HEK293T (cell line): ENCODE data around the gene TNRC18.

ENCODE experiments used
- ARNT ChIP-seq: fragments of 450-650 bp; IDR thresholded peaks from 2 replicates; pipeline ENCODE4 v1.6.1; 2017; ENCODE audit warnings: mild to moderate bottlenecking
- BHLHE40 ChIP-seq: fragments of 450-650 bp; IDR thresholded peaks from 2 replicates; pipeline ENCODE4 v1.6.1; 2016; ENCODE audit warnings: mild to moderate bottlenecking, moderate library complexity, borderline replicate concordance
- ELF4 ChIP-seq: fragments of 450-650 bp; IDR thresholded peaks from 2 replicates; pipeline ENCODE4 v1.6.1; 2017; ENCODE audit warnings: antibody characterized with exemption
- FOXA1 ChIP-seq: fragments of 450-650 bp; IDR thresholded peaks from 2 replicates; pipeline ENCODE4 v1.6.1; 2016; ENCODE audit warnings: mild to moderate bottlenecking
- SUZ12 ChIP-seq: fragments of 450-650 bp; IDR thresholded peaks from 2 replicates; pipeline ENCODE4 v1.6.1; 2016; ENCODE audit warnings: mild to moderate bottlenecking
- TARDBP ChIP-seq: fragments of 450-650 bp; IDR thresholded peaks from 2 replicates; pipeline ENCODE4 v1.6.1; 2016

GRCh38 chr7:5278766-5279165 lies 144.9 kb downstream of the TNRC18 start:
- TF ChIP-seq FOXA1 = no peak
- TF ChIP-seq BHLHE40 = no peak
- TF ChIP-seq SUZ12 = no peak
- TF ChIP-seq ARNT = no peak
- no peak for TF ChIP-seq ELF4
- no peak for TF ChIP-seq TARDBP
